Trophoblast cell (in vitro differentiated cells and primary cell): ENCODE results near the gene DNAJC11.
"Not testable (repeated sequence)": the region's sequence is repeated elsewhere in the genome, so short reads cannot be mapped to it uniquely, and the experiment has no call there.

Source experiments
- DNase-seq, 2 donors: peaks; one replicate each; pipeline ENCODE4 v3.0.0-alpha.2; 2016
- H2AFZ ChIP-seq: 2 replicates; pipeline ENCODE4 v1.6.1; 2013; ENCODE audit warnings: low read length, moderate library complexity, mild to moderate bottlenecking; ENCODE audit not compliant: insufficient read depth, poor library complexity
- H2AK5ac ChIP-seq: 2 replicates; pipeline ENCODE4 v1.6.1; 2013; ENCODE audit warnings: mild to moderate bottlenecking, low read length
- H2BK120ac ChIP-seq: 2 replicates; pipeline ENCODE4 v1.6.1; 2013; ENCODE audit warnings: low read length, mild to moderate bottlenecking, moderate library complexity; ENCODE audit not compliant: insufficient read depth, poor library complexity
- H2BK12ac ChIP-seq: 2 replicates; pipeline ENCODE4 v1.6.1; 2013; ENCODE audit warnings: mild to moderate bottlenecking, low read length, moderate library complexity
- H2BK5ac ChIP-seq: 2 replicates; pipeline ENCODE4 v1.6.1; 2013; ENCODE audit warnings: low read length, low read depth, moderate library complexity, mild to moderate bottlenecking; ENCODE audit not compliant: poor library complexity
- H3K14ac ChIP-seq: 2 replicates; pipeline ENCODE4 v1.6.1; 2013; ENCODE audit warnings: mild to moderate bottlenecking, low read length
- H3K18ac ChIP-seq: 2 replicates; pipeline ENCODE4 v1.6.1; 2013; ENCODE audit warnings: mild to moderate bottlenecking, low read length
- H3K23ac ChIP-seq: 2 replicates; pipeline ENCODE4 v1.6.1; 2013; ENCODE audit warnings: low read length
- H3K27ac ChIP-seq: 2 replicates; pipeline ENCODE4 v1.5.1; 2013; ENCODE audit warnings: low read depth, mild to moderate bottlenecking, inconsistent platforms, low read length, moderate library complexity
- H3K27me3 ChIP-seq: 2 replicates; pipeline ENCODE4 v1.6.1; 2013; ENCODE audit warnings: inconsistent platforms, mild to moderate bottlenecking, low read length, moderate library complexity; ENCODE audit not compliant: insufficient read depth
- H3K36me3 ChIP-seq, 2 experiments: 1 replicate in 1 of 2; 2 replicates in 1 of 2; pipeline ENCODE4 v1.6.1; 2013; ENCODE audit warnings: low read length in 2 of 2, mild to moderate bottlenecking in 2 of 2, moderate library complexity in 1 of 2; ENCODE audit not compliant: insufficient read depth in 2 of 2, control insufficient read depth in 1 of 2
- H3K4ac ChIP-seq: 2 replicates; pipeline ENCODE4 v1.6.1; 2013; ENCODE audit warnings: low read depth, mild to moderate bottlenecking, low read length, moderate library complexity
- H3K4me1 ChIP-seq, 2 experiments: 1 replicate in 1 of 2; 2 replicates in 1 of 2; pipeline ENCODE4 v1.6.1; 2013; ENCODE audit warnings: low read length in 2 of 2, mild to moderate bottlenecking in 2 of 2, moderate library complexity in 1 of 2; ENCODE audit not compliant: insufficient read depth in 2 of 2, control insufficient read depth in 1 of 2
- H3K4me2 ChIP-seq: 2 replicates; pipeline ENCODE4 v1.6.1; 2013; ENCODE audit warnings: inconsistent platforms, mild to moderate bottlenecking, low read length, moderate library complexity
- H3K4me3 ChIP-seq: 2 replicates; pipeline ENCODE4 v1.5.1; 2013; ENCODE audit warnings: mild to moderate bottlenecking, low read depth, low read length, inconsistent platforms
- H3K79me1 ChIP-seq: one replicate; pipeline ENCODE4 v1.6.1; 2013; ENCODE audit warnings: low read length
- H3K79me2 ChIP-seq: 2 replicates; pipeline ENCODE4 v1.6.1; 2013; ENCODE audit warnings: low read length, mild to moderate bottlenecking; ENCODE audit not compliant: control insufficient read depth, insufficient read depth, poor library complexity
- H3K9ac ChIP-seq: 2 replicates; pipeline ENCODE4 v1.6.1; 2013; ENCODE audit warnings: mild to moderate bottlenecking, low read length
- H3K9me3 ChIP-seq: 2 replicates; pipeline ENCODE4 v1.6.1; 2013; ENCODE audit warnings: low read depth, mild to moderate bottlenecking, control low read depth, inconsistent platforms, low read length; ENCODE audit not compliant: insufficient read depth
- H4K12ac ChIP-seq: 2 replicates; pipeline ENCODE4 v1.6.1; 2013; ENCODE audit warnings: low read depth, mild to moderate bottlenecking, low read length, moderate library complexity
- H4K8ac ChIP-seq: 2 replicates; pipeline ENCODE4 v1.6.1; 2013; ENCODE audit warnings: low read depth, mild to moderate bottlenecking, low read length, moderate library complexity
- H4K91ac ChIP-seq: one replicate; pipeline ENCODE4 v1.6.1; 2013; ENCODE audit warnings: low read depth, mild to moderate bottlenecking, low read length, moderate library complexity
- WGBS: extraction: QIAGEN DNeasy Blood & Tissue Kit; methylation state at CpG from one replicate; pipeline ENCODE4 v1.1.7; 2013; ENCODE audit warnings: missing lambda C conversion rate; ENCODE audit not compliant: insufficient read length, insufficient coverage; ENCODE audit errors: extremely low coverage; 5-methylcytosine and 5-hydroxymethylcytosine counted together

Gene DNAJC11

GRCh38 chr1:6704746-6705145, 3.1 kb upstream of the DNAJC11 start:
- WGBS, result no CpG with 5 or more reads among the region's 6 CpGs
- H4K12ac ChIP-seq, result no peak overlapping the region

DNA sequence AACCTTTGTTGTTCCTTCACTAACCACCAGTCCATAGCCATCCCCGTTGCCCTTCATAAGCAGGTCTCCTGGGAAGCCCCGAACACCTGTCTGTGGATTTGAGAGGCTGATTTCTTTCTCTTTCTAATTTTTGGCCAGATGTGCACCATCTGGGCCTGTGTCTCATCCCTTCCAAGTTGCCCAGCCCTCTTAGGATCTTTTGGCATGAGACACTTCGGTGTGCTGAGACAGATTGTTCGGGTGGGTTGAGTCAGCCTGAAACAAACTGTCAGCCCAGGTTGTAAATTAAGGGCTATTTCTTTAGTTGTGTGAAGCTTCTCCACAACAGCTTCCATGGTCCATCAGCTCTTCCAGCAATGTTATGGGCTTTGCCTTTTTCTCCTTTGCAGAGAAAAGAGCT, 1.4 kb upstream of the DNAJC11 start:
- no CpG with 5 or more reads among the region's 4 CpGs for WGBS
- Histone ChIP-seq H3K9ac (no peak overlapping the region), H3K23ac (no peak overlapping the region), H4K91ac (no peak overlapping the region), H2AK5ac (no peak overlapping the region), H2BK120ac (no peak overlapping the region), H3K79me2 (peaks cover 10% of the 10 kb centered on the region), H3K9me3 (no peaks in the 10 kb centered on the region), H2AFZ (no peak overlapping the region), H3K4me2 (no peak overlapping the region), H3K79me1 (peaks cover 9% of the 10 kb centered on the region), H3K18ac (no peak overlapping the region), H3K27me3 (no peaks in the 10 kb centered on the region), H4K8ac (no peak overlapping the region), H3K4me3 (no peak overlapping the region), H3K4me1 (peaks cover 5 to 7% of the 10 kb centered on the region in 2 experiments), H3K27ac (no peak overlapping the region), H3K4ac (no peak overlapping the region), H3K36me3 (peaks cover 0 to 4% of the 10 kb centered on the region in 2 experiments), H2BK5ac (no peak overlapping the region), H4K12ac (no peak overlapping the region), H2BK12ac (no peak overlapping the region), H3K14ac (no peak overlapping the region)
- no peak for DNase-seq

More at GRCh38 chr1:6704746-6705145, 3.1 kb upstream of the DNAJC11 start:
- Histone ChIP-seq H3K4me2 (no peak overlapping the region), H3K23ac (no peak overlapping the region), H3K4me3 (no peak overlapping the region), H2BK120ac (no peak overlapping the region), H3K4me1 (peaks cover 5 to 7% of the 10 kb centered on the region in 2 experiments), H3K4ac (no peak overlapping the region), H3K79me2 (peaks cover 10% of the 10 kb centered on the region), H3K18ac (no peak overlapping the region), H2AK5ac (no peak overlapping the region), H2BK12ac (no peak overlapping the region), H3K36me3 (peaks cover 0 to 2% of the 10 kb centered on the region in 2 experiments), H3K79me1 (peaks cover 9% of the 10 kb centered on the region), H3K9me3 (no peaks in the 10 kb centered on the region), H3K27me3 (no peaks in the 10 kb centered on the region), H3K14ac (no peak overlapping the region), H2AFZ (no peak overlapping the region), H4K91ac (no peak overlapping the region), H3K9ac (no peak overlapping the region), H3K27ac (no peak overlapping the region), H4K8ac (no peak overlapping the region), H2BK5ac (no peak overlapping the region)
- no peak for DNase-seq

DNA sequence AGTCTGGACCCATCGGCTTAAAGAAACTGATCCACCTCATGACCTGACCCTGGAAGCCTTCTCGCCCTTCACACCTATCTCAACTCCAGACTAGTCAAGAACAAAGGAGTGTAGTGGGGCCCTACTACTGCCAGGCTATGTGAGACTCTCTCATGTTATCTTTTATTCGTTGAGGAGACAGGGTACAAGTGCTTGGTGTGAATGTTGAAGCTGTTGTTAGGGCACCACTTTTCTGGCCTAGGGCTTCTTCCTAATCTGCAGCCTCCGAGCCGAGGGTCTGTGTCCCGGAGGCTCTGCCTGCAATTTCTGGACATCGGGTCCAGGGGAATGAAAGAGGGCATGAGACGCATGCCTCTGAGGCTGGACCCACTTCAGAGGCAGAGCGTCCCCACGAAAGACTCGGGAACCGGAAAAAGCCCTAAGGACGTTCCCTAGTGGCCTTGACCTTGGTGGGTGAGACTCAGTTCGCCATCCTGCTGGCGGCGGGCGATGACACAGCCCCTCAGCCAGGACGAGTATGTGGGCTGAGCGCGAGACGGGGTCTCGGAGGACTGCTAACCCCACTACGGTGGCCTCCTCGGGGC, 671 bp downstream of the DNAJC11 start:
- peaks cover 5 to 10% of the 10 kb centered on the region in 2 experiments for H3K4me1 ChIP-seq
- peak overlapping the region; percentile 98 for H4K8ac ChIP-seq
- no peak for DNase-seq
- H3K4me2 ChIP-seq, result peak overlapping the region; percentile 94
- peaks cover 0 to 4% of the 10 kb centered on the region in 2 experiments for H3K36me3 ChIP-seq
- H4K12ac ChIP-seq, result peak overlapping the region; percentile 76
- peak overlapping the region; percentile 92 for H3K14ac ChIP-seq
- H2BK120ac ChIP-seq, result peak overlapping the region; percentile 59
- H3K4me3 ChIP-seq, result peak overlapping the region; percentile 99
- no peaks in the 10 kb centered on the region for H3K27me3 ChIP-seq
- peak overlapping the region; percentile 91 for H4K91ac ChIP-seq
- no peak overlapping the region for H3K27ac ChIP-seq
- H3K79me2 ChIP-seq, result peaks cover 10% of the 10 kb centered on the region
- no peak overlapping the region for H2BK12ac ChIP-seq
- WGBS, result no CpG with 5 or more reads among the region's 24 CpGs
- H2AK5ac ChIP-seq, result peak overlapping the region; percentile 36
- peak overlapping the region; percentile 90 for H3K9ac ChIP-seq
- H2BK5ac ChIP-seq, result no peak overlapping the region
- peaks cover 9% of the 10 kb centered on the region for H3K79me1 ChIP-seq
- H2AFZ ChIP-seq, result peak overlapping the region; percentile 96
- H3K4ac ChIP-seq, result peak overlapping the region; percentile 99
- H3K23ac ChIP-seq, result no peak overlapping the region
- H3K18ac ChIP-seq, result peak overlapping the region; percentile 86
- no peaks in the 10 kb centered on the region for H3K9me3 ChIP-seq

DNA sequence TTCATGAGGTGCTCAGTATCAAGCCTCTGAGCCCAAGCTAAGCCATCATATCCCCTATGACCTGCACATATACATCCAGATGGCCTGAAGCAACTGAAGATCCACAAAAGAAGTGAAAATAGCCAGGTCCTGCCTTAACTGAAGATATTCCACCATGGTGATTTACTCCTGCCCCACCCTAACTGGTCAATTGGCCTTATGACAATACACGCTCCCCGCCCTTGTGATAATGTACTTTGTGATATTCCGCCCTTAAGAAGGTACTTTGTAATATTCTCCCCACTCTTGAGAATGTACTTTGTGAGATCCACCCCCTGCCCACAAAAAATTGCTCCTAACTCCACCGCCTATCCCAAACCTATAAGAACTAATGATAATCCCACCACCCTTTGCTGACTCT, 1.7 kb downstream of the DNAJC11 start:
- H2AFZ ChIP-seq, H3K4me3 ChIP-seq, H3K4me1 ChIP-seq, H3K9me3 ChIP-seq, H4K91ac ChIP-seq, H3K14ac ChIP-seq, H3K27ac ChIP-seq, H3K79me1 ChIP-seq, DNase-seq, H2BK120ac ChIP-seq, H4K12ac ChIP-seq, H3K9ac ChIP-seq, H3K36me3 ChIP-seq, H3K27me3 ChIP-seq, H2AK5ac ChIP-seq, H3K4me2 ChIP-seq, H2BK12ac ChIP-seq, H2BK5ac ChIP-seq, H3K18ac ChIP-seq, H3K23ac ChIP-seq, H4K8ac ChIP-seq: not testable (repeated sequence)
- Histone ChIP-seq H3K4ac (peak overlapping the region; percentile 40), H3K79me2 (peaks cover 10% of the 10 kb centered on the region)
- WGBS, result no CpG with 5 or more reads among the region's 4 CpGs
